Fibroblast of lung (primary cell): ENCODE measurements around the gene UBN2.

Experiments used
- CTCF ChIP-seq, 2 donors: IDR thresholded peaks in 1 of 2; conservative IDR thresholded peaks in 1 of 2; 1 replicate in 1 of 2; 2 replicates in 1 of 2; pipeline ENCODE4 v1.5.1; 2011 to 2012; ENCODE audit warnings: low read length in 2 of 2, control low read depth in 1 of 2, inconsistent platforms in 1 of 2, low read depth in 1 of 2, mild to moderate bottlenecking in 1 of 2
- EZH2 ChIP-seq: IDR thresholded peaks from 2 replicates; pipeline ENCODE4 v1.5.1; 2012; ENCODE audit warnings: low read length, control low read depth, mild to moderate bottlenecking; ENCODE audit errors: missing control alignments

GRCh38 chr7:139341776-139342226, 110.8 kb downstream of the UBN2 start:
- TF ChIP-seq CTCF (conservative IDR thresholded peaks at IDR 0.05 in 1 of 2, IDR thresholded peaks at IDR 0.05 in 1 of 2; ENCODE audit: low read depth in 1 of 2, low read length in 2 of 2) (no peak), EZH2 (no peak)
